ENCODE measurements around the gene C14orf93.
A peak's percentile ranks its signal among the peaks of the same experiment; 100 is the strongest.
"Not testable (repeated sequence)": the region's sequence is repeated elsewhere in the genome, so short reads cannot be mapped to it uniquely, and the experiment has no call there.

Gene C14orf93

DNA sequence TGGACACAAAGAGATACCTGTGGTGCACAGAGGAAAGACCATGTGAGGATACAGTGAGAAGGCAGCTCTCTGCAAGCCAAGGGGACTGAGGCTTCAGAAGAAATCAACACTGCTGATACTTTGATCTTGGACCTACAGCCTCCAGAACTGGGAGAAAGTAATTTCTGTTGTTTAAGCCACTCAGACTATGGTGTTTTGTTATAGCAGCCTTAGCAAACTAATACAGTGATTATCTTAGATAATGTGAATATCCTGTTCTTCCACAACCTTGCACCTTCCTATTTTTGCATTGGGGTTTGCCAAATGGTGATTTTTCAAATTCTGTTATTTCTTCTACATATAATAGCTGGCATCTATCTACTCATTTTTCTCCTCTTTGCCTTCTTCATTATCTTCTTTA lies 8.2 kb upstream of the C14orf93 start:
- no peak for DNase-seq

GRCh38 chr14:23017091-23017490 lies 7.1 kb upstream of the C14orf93 start:
- DNase-seq = no peak

GRCh38 chr14:23015618-23016017 lies 5.7 kb upstream of the C14orf93 start:
- DNase-seq = no peak

GRCh38 chr14:23013749-23014054 lies 3.8 kb upstream of the C14orf93 start:
- DNase-seq = not testable (repeated sequence)

DNA sequence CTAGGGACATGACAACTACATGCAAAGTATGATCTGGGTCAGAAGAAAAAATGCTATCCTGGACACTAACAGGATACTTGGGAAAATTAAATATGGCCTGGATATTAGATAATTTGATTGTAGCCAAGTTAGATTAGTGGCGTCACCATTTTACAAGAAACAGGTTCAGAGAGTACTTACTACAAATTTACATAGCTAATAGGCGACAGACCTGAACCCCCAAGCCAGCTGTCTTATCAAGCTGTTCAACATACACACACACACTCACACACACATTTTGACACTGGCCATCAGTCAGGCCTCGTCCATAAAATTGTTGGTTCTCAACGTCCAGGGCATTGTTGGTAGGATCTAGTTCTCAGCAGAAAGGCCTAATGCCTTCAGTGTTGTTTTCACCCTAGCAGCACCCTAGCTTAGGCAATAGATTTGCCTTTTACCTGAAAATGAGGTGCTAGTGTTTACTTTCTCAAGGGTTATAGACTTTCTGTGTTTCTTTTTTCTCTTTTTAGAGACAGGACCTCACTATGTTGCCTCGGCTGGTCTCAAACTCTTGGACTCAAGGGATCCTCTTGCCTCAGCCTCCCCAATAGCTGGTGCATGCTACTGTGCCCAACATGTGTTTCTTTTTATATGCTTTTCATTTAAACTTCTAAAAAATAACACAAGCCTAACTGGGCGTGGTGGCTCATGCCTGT lies 3.3 kb upstream of the C14orf93 start:
- no peak for DNase-seq

GRCh38 chr14:23009483-23009938 lies 432 bp downstream of the C14orf93 start:
- no peak for DNase-seq

- DNase-seq = no peak
Observed at GRCh38 chr14:23008831-23009230, 1.1 kb downstream of the C14orf93 start.

DNA sequence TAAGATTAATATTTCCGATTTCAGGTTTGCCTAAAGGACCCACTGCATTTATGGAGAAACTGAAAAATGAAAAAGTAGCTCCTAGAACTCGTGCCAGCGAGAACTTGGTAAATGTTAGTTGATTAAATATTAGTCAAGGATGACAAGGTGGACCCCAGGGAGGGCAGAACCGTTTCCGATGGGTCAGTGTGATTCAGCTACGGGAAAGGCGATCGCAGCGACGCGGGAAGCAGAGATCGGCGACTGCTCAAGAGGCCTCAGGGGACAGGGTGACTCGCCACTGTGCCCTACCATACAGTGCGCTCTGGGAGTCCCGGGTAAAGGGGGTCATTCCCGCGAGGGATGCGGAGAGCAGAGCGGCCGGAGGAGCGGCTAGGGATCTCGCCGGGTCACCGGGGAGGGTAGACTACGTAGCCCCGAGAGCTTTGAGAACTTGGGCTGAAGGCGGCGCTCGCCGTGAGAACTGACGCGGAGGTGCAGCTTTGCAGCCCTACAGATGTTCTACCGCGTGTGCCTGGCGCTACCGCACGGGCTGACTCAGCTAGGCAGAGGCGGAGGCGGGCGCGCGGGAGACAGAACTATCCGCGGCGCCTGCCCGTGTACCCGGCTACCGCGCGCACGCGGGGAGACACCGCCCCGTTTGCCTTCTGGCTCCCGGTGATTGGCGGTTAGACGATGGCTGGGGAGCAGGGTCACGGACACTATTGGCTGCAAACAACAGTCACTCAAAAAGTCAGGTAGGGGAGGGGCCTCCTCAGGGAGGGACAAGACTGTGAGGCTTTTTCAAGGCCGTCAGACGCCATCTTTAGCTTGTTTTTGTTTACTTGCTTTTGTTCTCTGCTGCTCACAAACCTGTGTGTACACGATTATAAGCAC lies 3.2 kb downstream of the C14orf93 start:
- DNase-seq = peak; percentile 95

DNA sequence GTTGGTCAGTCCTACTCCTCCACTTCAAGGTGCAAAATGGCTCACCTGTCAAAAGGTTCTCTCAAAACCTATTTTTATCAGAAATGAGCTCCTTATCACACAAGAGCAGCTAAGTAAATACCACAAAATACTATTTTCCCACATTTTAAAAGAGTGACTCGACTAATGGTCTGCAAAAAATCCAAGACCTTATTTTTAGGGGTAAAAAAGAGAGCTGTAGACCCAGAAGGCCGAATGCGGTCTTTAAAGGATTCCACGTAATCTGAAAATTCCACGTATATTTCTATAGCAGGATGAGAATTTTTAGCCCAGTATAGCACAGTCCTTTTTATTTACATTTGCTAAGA lies 3.8 kb downstream of the C14orf93 start:
- no peak for DNase-seq

DNA sequence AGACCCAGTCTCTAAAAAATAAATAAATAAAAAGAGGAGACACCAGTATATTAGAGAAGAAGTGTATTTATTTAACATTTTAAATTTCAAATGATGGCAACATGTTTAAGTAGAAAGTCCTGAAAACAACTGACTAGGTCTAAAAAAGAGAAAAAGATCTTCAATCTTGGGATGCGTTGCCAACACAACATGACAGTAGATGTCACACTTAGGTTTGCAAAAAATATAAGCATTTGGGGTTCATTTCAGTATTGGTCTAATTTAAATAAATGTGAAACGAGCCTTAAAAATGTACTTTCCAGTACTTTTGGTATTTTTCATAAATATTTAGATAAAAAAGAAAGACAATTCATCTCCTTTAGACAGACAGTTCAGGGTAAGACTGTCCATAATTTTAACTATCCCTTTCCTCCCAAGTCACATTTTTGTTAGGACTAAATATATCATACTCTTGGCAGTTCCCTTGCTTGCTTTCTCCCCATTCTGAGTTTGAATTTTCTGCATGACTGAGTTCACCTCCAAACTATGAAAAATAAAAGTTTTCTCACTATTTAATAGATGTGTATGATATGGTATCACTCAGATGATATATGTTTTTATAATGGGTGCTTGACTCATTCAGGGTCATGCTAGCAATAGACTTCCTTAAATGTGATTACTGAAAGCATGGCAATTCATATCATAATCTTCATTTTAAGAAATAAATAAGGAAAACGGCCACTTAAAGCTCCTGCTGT lies 4.3 kb downstream of the C14orf93 start:
- no peak for DNase-seq

- not testable (repeated sequence) for DNase-seq
Observed at GRCh38 chr14:23004274-23004673, 5.7 kb downstream of the C14orf93 start.

DNA sequence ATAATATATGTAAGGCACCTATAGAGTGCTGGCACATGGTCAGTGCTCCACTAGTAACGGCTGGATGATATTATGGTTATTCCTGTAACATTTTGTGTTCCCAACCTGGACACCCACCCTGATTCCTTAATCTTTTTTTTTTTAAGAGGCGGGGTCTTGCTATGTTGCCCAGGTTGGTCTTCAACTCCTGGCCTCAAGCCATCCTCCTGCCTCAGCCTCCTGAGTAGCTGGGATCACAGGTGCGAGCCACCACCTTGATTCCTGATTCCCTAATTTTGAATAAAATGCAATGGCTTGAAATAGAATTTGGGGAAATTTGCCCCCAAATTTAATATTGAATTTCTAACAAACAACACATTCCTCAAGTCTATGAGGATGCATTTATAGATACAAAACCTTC lies 7.4 kb downstream of the C14orf93 start:
- no peak for DNase-seq

DNA sequence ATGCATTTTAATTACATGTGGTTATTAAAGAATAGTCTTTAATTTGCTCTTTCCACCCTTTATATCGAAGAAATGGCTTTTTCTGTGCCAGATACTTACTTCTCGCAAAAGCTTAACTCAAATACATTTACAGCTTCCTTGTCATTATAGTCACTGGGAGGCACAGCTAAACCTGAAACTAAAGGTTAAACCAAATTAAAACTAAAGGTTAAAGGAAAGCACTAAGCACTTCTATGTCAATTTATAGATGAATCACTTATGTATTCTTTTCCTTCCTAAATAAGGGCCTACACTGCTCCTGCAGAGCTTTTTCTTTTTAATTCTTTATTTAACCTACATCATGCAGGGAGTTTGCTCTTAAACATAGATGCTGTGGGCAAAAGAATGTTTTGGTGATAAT lies 9.1 kb downstream of the C14orf93 start:
- DNase-seq = no peak

DNA sequence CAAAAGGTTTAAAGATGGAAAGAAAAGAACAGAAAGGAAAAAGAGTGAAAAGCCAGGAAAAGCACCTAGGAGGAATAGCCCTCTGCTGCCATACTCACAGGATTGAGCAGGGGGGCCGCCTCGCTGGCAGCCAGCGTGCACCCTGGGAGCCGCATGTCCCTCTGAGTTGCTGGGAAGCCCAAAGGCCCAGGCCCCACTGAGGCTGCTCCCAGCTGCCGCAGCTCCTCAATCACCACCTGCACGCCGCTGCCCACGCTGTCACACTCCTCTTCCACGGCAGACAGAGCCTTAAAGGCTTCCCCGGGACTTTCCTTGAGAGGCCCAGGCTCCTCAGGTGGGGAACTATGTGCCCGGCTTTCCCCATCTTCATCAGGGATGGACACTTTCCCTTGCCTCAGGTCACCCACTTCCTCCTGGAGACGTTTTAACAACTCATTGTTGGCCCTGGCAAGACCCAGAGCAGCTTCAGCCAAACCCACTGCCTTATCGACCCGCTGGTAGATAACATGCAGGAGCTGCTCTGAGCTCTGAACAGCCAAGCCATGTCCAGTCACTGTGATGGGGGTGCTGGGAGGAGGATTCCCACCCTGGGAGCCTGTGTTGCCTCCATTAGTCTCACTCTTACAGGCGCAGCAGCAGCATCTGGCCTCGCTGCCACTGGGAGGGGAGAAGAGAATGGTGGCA lies 11.5 kb downstream of the C14orf93 start:
- no peak for DNase-seq

GRCh38 chr14:22997676-22998323 lies 12.1 kb downstream of the C14orf93 start:
- DNase-seq = no peak

DNA sequence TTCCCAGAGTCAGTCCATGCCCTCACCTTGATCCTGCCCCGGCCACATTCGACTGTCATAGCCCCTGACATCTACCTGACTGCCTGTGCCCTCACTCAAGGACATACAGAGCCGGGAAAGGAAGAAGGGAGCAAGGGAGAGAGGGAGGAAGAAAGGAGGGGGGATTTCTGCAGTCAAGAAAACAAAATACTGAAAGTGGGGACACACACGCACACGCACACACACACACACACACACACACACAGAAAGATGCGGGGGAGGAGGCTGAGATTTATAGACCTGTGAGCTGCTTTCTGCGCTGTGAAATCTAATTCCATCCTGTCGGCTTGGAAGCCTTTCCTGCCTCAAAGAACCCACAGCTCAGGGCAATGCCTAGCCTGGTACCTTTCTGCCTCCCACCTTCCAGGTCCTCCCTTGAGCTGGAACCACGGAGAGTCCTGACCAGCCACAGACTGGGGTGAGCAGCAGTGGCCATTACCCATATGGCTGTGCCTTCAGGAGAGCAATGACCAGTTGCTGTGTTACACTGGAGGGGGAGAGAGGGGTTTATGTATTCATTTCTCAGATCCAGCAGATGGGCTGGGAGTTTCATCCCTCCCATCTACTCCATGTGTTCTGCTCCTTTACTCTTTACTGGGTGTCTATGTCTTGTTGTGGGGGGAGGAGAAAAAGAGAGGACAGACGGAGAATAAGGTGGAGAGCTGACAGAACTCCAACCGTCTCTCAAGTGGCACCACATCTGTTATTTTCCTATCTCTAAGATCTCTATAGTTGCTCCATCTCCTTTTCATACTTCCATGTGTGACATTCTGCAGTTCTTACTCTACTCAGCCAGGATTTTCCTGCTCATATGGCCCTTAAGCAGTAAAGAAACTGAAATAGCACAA lies 12.9 kb downstream of the C14orf93 start:
- peak; percentile 34 for DNase-seq

GRCh38 chr14:22995889-22996625 lies 13.9 kb downstream of the C14orf93 start:
- DNase-seq = no peak

GRCh38 chr14:22994762-22995275 lies 15.1 kb downstream of the C14orf93 start:
- peak; percentile 54 for DNase-seq

- DNase-seq = no peak
Observed at GRCh38 chr14:22993517-22993916, 16.4 kb downstream of the C14orf93 start.

- DNase-seq = no peak
Observed at GRCh38 chr14:22991852-22992251, 18.1 kb downstream of the C14orf93 start.

- no peak for DNase-seq
Observed at GRCh38 chr14:22987291-22987690, 22.7 kb downstream of the C14orf93 start.

All from NCI-H226 (cell line).